GM19023 (cell line): Measurements from ENCODE around the gene SLC22A16.

ENCODE experiments used
- ATAC-seq: cut with Tn5 transposase; IDR thresholded peaks from one replicate; pipeline ENCODE4 v1.9.1; 2021; ENCODE audit warnings: mild to moderate bottlenecking, moderate library complexity; ENCODE audit not compliant: unreplicated experiment

Gene SLC22A16

GRCh38 chr6:110449541-110449895 lies 26.9 kb downstream of the SLC22A16 start:
- no peak for ATAC-seq

- no peak for ATAC-seq
Observed at GRCh38 chr6:110448846-110449540, 27.4 kb downstream of the SLC22A16 start.

- ATAC-seq: no peak
Observed at GRCh38 chr6:110447761-110448160, 28.7 kb downstream of the SLC22A16 start.

- ATAC-seq: no peak
Observed at GRCh38 chr6:110446405-110446804, 30.0 kb downstream of the SLC22A16 start.

GRCh38 chr6:110440026-110440425 lies 36.4 kb downstream of the SLC22A16 start:
- no peak for ATAC-seq

- ATAC-seq: no peak
Observed at GRCh38 chr6:110439356-110439755, 37.1 kb downstream of the SLC22A16 start.

GRCh38 chr6:110434961-110435602 lies 41.3 kb downstream of the SLC22A16 start:
- no peak for ATAC-seq

GRCh38 chr6:110432285-110432900 lies 44.0 kb downstream of the SLC22A16 start:
- no peak for ATAC-seq

- no peak for ATAC-seq
Observed at GRCh38 chr6:110430741-110431140, 45.7 kb downstream of the SLC22A16 start.

GRCh38 chr6:110430236-110430635 lies 46.2 kb downstream of the SLC22A16 start:
- no peak for ATAC-seq

- ATAC-seq: no peak
Observed at GRCh38 chr6:110428153-110428552, 48.3 kb downstream of the SLC22A16 start.

GRCh38 chr6:110425816-110426215 lies 50.6 kb downstream of the SLC22A16 start:
- no peak for ATAC-seq

- no peak for ATAC-seq
Observed at GRCh38 chr6:110422444-110422822, 54.0 kb downstream of the SLC22A16 start.

GRCh38 chr6:110421749-110422443 lies 54.5 kb downstream of the SLC22A16 start:
- ATAC-seq: no peak

GRCh38 chr6:110419028-110419739 lies 57.2 kb downstream of the SLC22A16 start:
- no peak for ATAC-seq

- no peak for ATAC-seq
Observed at GRCh38 chr6:110418594-110418993, 57.8 kb downstream of the SLC22A16 start.

GRCh38 chr6:110415086-110415916 lies 61.1 kb downstream of the SLC22A16 start, which contains the start of gene DDO:
Gene DDO, minus strand, starts transcription at chr6:110415575. Its CDS starts 2,113 bp downstream, at chr6:110413462.
- ATAC-seq: no peak

- no peak for ATAC-seq
Observed at GRCh38 chr6:110414669-110415068, 61.7 kb downstream of the SLC22A16 start.

GRCh38 chr6:110412360-110412759 lies 64.1 kb downstream of the SLC22A16 start:
- no peak for ATAC-seq

- ATAC-seq: no peak
Observed at GRCh38 chr6:110410511-110410910, 65.9 kb downstream of the SLC22A16 start.
